GM18511 (cell line): ENCODE data around the gene ZNF317.

Source experiments
- ATAC-seq: cut with Tn5 transposase; IDR thresholded peaks from one replicate; pipeline ENCODE4 v1.9.1; 2021; ENCODE audit warnings: mild to moderate bottlenecking, moderate library complexity; ENCODE audit not compliant: unreplicated experiment

The ZNF317 gene

GRCh38 chr19:9140159-9140874 is at the start of gene ZNF317:
TSS of gene ZNF317 (plus strand) at chr19:9140397. CDS start at chr19:9156017, 15,620 bp downstream.
- peak; percentile 94 for ATAC-seq

- ATAC-seq: no peak
These were observed 32.8 kb upstream of the ZNF317 start, which contains the start of gene OR7G2 for GRCh38 chr19:9107375-9107774. TSS of gene OR7G2 (minus strand) at chr19:9107475. CDS start at chr19:9103243, 4,232 bp downstream.

GRCh38 chr19:9109959-9110358 is 30.2 kb upstream of the ZNF317 start:
- ATAC-seq: no peak

GRCh38 chr19:9115307-9115813 is 24.8 kb upstream of the ZNF317 start, which contains the start of gene OR7G1:
TSS of gene OR7G1 (minus strand) at chr19:9115763. CDS start at chr19:9115763, 0 bp downstream.
- ATAC-seq: no peak

GRCh38 chr19:9116547-9116946 is 23.6 kb upstream of the ZNF317 start:
- ATAC-seq: no peak

GRCh38 chr19:9126900-9127405 is 13.2 kb upstream of the ZNF317 start, which contains the start of gene OR7G3:
TSS of gene OR7G3 (minus strand) at chr19:9126950. CDS start at chr19:9126950, 0 bp downstream.
- ATAC-seq: no peak

- ATAC-seq: no peak
These were observed 12.0 kb upstream of the ZNF317 start for GRCh38 chr19:9128171-9128570.

GRCh38 chr19:9130965-9131364 is 9.2 kb upstream of the ZNF317 start:
- ATAC-seq: no peak

- ATAC-seq: no peak
These were observed 7.8 kb upstream of the ZNF317 start for GRCh38 chr19:9132422-9132821.

- ATAC-seq: peak; percentile 13
These were observed 513 bp upstream of the ZNF317 start for GRCh38 chr19:9139609-9140158.

GRCh38 chr19:9144920-9145319 is 4.7 kb downstream of the ZNF317 start:
- ATAC-seq: no peak

- no peak for ATAC-seq
These were observed 6.7 kb downstream of the ZNF317 start for GRCh38 chr19:9146882-9147281.

GRCh38 chr19:9148697-9149096 is 8.5 kb downstream of the ZNF317 start:
- ATAC-seq: no peak

- ATAC-seq: no peak
These were observed 9.8 kb downstream of the ZNF317 start for GRCh38 chr19:9149997-9150396.

- no peak for ATAC-seq
These were observed 10.5 kb downstream of the ZNF317 start for GRCh38 chr19:9150650-9151049.

GRCh38 chr19:9151367-9151766 is 11.2 kb downstream of the ZNF317 start:
- ATAC-seq: no peak

- ATAC-seq: no peak
These were observed 15.4 kb downstream of the ZNF317 start for GRCh38 chr19:9155591-9155990.

GRCh38 chr19:9156304-9156703 is 16.1 kb downstream of the ZNF317 start:
- no peak for ATAC-seq

- no peak for ATAC-seq
These were observed 19.7 kb downstream of the ZNF317 start for GRCh38 chr19:9159891-9160290.

- ATAC-seq: no peak
These were observed 21.2 kb downstream of the ZNF317 start for GRCh38 chr19:9161427-9161826.

- no peak for ATAC-seq
These were observed 25.1 kb downstream of the ZNF317 start for GRCh38 chr19:9165261-9165660.

GRCh38 chr19:9166846-9167245 is 26.6 kb downstream of the ZNF317 start:
- ATAC-seq: no peak
